GM23248 (cell line): ENCODE data around the gene SLC26A6.

ENCODE experiments used
- EZH2 ChIP-seq: fragments of 200-600 bp; sonication (generic); IDR thresholded peaks from 2 replicates; pipeline ENCODE4 v1.6.1; 2018; ENCODE audit warnings: antibody characterized with exemption, mild to moderate bottlenecking; ENCODE audit not compliant: insufficient read depth, poor library complexity, severe bottlenecking
- EZH2phosphoT487 ChIP-seq: fragments of 200-600 bp; sonication (generic); IDR thresholded peaks from 2 replicates; pipeline ENCODE4 v1.6.1; 2018; ENCODE audit warnings: antibody characterized with exemption, moderate library complexity, mild to moderate bottlenecking, low read depth; ENCODE audit not compliant: insufficient read depth

GRCh38 chr3:48679411-48680391 is 44.4 kb upstream of the SLC26A6 start:
- no peak for TF ChIP-seq EZH2
- TF ChIP-seq EZH2phosphoT487: no peak
